WERI-Rb-1 (cell line): ENCODE data around the gene KCTD10.
"Not testable (repeated sequence)": the region's sequence is repeated elsewhere in the genome, so short reads cannot be mapped to it uniquely, and the experiment has no call there.

Experiments
- DNase-seq: peaks from one replicate; pipeline ENCODE4 v3.0.0-alpha.2; 2020
- H3K27ac ChIP-seq: fragments of 250-450 bp; sonication (Bioruptor Pico); 2 replicates; pipeline ENCODE4 v1.5.1; 2020; ENCODE audit warnings: mild to moderate bottlenecking, moderate library complexity
- H3K27me3 ChIP-seq: fragments of 250-450 bp; sonication (Bioruptor Pico); 2 replicates; pipeline ENCODE4 v1.5.1; 2021; ENCODE audit warnings: mild to moderate bottlenecking, low read depth, moderate library complexity; ENCODE audit not compliant: insufficient read depth, severe bottlenecking
- H3K36me3 ChIP-seq: fragments of 250-450 bp; sonication (Bioruptor Pico); 2 replicates; pipeline ENCODE4 v1.5.1; 2020; ENCODE audit warnings: mild to moderate bottlenecking, moderate library complexity
- H3K4me3 ChIP-seq: 2 replicates; pipeline ENCODE4 v1.5.1; 2011; ENCODE audit warnings: low read depth, mild to moderate bottlenecking, control low read depth, low read length
- H3K9me3 ChIP-seq: fragments of 250-450 bp; sonication (Bioruptor Pico); 2 replicates; pipeline ENCODE4 v1.5.1; 2021; ENCODE audit warnings: mild to moderate bottlenecking, moderate library complexity; ENCODE audit not compliant: severe bottlenecking
- CTCF ChIP-seq: IDR thresholded peaks from 2 replicates; pipeline ENCODE4 v1.5.1; 2011; ENCODE audit warnings: low read depth, mild to moderate bottlenecking, control low read depth, inconsistent platforms, low read length

The KCTD10 gene

GRCh38 chr12:109434582-109434981, 42.5 kb downstream of the KCTD10 start:
- no peak overlapping the region; the same call in 1 of the 2 replicates for H3K27ac ChIP-seq
- no peaks in the 10 kb centered on the region for H3K36me3 ChIP-seq
- no peaks in the 10 kb centered on the region for H3K9me3 ChIP-seq

GRCh38 chr12:109433618-109434017, 43.5 kb downstream of the KCTD10 start:
- TF ChIP-seq CTCF, result peak; percentile 75
- Histone ChIP-seq H3K9me3 (no peaks in the 10 kb centered on the region), H3K27ac (peak overlapping the region; percentile 59), H3K36me3 (no peaks in the 10 kb centered on the region), H3K27me3 (no peaks in the 10 kb centered on the region), H3K4me3 (no peak overlapping the region)
- DNase-seq, result peak; percentile 33

More at GRCh38 chr12:109434582-109434981, 42.5 kb downstream of the KCTD10 start:
- DNase-seq, result no peak
- no peaks in the 10 kb centered on the region for H3K27me3 ChIP-seq
- TF ChIP-seq CTCF, result no peak
- H3K4me3 ChIP-seq, result no peak overlapping the region

GRCh38 chr12:109432842-109433304, 44.2 kb downstream of the KCTD10 start:
- peak; percentile 97 for DNase-seq
- no peaks in the 10 kb centered on the region for H3K27me3 ChIP-seq
- H3K9me3 ChIP-seq, result no peaks in the 10 kb centered on the region
- H3K27ac ChIP-seq, result peak overlapping the region; percentile 59
- no peaks in the 10 kb centered on the region for H3K36me3 ChIP-seq
- H3K4me3 ChIP-seq, result no peak overlapping the region
- TF ChIP-seq CTCF, result peak; percentile 95

- no peak for DNase-seq
- no peak for TF ChIP-seq CTCF
- no peak overlapping the region for H3K4me3 ChIP-seq
Observed at GRCh38 chr12:109432431-109432830, 44.7 kb downstream of the KCTD10 start.

DNA sequence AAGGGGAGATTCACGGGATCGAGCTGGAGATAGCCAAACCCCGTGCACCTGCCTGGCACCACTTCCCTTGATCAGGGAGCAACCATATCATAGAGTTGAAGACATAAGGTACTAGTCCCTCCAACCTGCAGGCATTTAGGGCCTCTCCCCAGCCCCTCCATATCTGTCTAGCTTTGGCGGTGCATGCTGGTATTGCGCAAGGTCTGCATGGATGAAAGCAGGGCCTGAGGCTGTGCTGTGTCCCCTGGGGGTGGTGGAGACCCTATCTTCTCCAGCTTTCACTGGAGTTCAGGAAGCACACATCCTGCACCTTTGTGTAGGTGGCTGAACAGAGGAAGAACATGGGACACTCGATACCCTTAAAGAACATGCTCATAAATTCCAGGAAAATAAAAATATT, 46.9 kb downstream of the KCTD10 start:
- DNase-seq, result no peak
- H3K27me3 ChIP-seq, result no peaks in the 10 kb centered on the region
- no peak for TF ChIP-seq CTCF
- H3K4me3 ChIP-seq, result no peak overlapping the region
- no peaks in the 10 kb centered on the region for H3K9me3 ChIP-seq
- H3K36me3 ChIP-seq, result no peaks in the 10 kb centered on the region
- no peak overlapping the region for H3K27ac ChIP-seq

More at GRCh38 chr12:109432431-109432830, 44.7 kb downstream of the KCTD10 start:
- Histone ChIP-seq H3K36me3 (no peaks in the 10 kb centered on the region), H3K9me3 (no peaks in the 10 kb centered on the region), H3K27me3 (no peaks in the 10 kb centered on the region), H3K27ac (peak overlapping the region; percentile 59)

- not testable (repeated sequence) for H3K27ac ChIP-seq, H3K36me3 ChIP-seq, H3K9me3 ChIP-seq, DNase-seq, H3K4me3 ChIP-seq, H3K27me3 ChIP-seq
Observed at GRCh38 chr12:109428804-109429203, 48.3 kb downstream of the KCTD10 start.
